Astrocyte (in vitro differentiated cells and primary cell): Measurements from ENCODE around the gene USPL1.

ENCODE experiments used
- EZH2 ChIP-seq: IDR thresholded peaks from 2 replicates; pipeline ENCODE4 v1.6.1; 2012; ENCODE audit warnings: mild to moderate bottlenecking, low read length, inconsistent platforms; ENCODE audit not compliant: insufficient read depth
- TF ChIP-seq, protein P1 (sequence below): IDR thresholded peaks from 2 replicates; pipeline ENCODE4 v1.5.1; 2011; ENCODE audit warnings: low read depth, mild to moderate bottlenecking, inconsistent platforms, low read length, moderate library complexity; ENCODE audit not compliant: insufficient read depth

DNA sequence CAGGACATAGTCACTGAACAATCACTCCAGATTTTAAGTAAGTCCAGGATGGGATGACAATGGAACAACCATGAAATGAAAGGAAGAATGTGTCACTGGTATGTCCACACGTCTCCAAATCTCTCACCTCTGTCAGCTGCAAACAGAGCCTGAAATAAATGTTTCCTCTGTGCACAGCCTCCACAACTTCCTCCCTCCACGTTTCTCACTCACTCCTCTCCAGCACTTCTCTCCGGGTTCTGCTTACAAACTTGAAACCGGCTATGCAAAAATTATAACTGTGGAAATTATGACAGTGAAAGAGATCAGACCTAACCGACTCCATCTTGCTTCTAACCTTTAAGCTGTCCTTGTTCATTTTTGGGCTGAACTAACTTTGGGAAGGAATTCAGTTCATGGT is 82.6 kb downstream of the USPL1 start:
- TF ChIP-seq, protein P1, sequence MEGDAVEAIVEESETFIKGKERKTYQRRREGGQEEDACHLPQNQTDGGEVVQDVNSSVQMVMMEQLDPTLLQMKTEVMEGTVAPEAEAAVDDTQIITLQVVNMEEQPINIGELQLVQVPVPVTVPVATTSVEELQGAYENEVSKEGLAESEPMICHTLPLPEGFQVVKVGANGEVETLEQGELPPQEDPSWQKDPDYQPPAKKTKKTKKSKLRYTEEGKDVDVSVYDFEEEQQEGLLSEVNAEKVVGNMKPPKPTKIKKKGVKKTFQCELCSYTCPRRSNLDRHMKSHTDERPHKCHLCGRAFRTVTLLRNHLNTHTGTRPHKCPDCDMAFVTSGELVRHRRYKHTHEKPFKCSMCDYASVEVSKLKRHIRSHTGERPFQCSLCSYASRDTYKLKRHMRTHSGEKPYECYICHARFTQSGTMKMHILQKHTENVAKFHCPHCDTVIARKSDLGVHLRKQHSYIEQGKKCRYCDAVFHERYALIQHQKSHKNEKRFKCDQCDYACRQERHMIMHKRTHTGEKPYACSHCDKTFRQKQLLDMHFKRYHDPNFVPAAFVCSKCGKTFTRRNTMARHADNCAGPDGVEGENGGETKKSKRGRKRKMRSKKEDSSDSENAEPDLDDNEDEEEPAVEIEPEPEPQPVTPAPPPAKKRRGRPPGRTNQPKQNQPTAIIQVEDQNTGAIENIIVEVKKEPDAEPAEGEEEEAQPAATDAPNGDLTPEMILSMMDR: no peak
- TF ChIP-seq EZH2: no peak
